Skeletal muscle satellite cell (primary cell): ENCODE data around the gene SPATA21.

Source experiments
- H3K27me3 ChIP-seq: 2 replicates; pipeline ENCODE4 v1.7.0; 2013; ENCODE audit warnings: low read length; ENCODE audit not compliant: control insufficient read depth, insufficient read depth
- H3K36me3 ChIP-seq: 2 replicates; pipeline ENCODE4 v1.7.0; 2013; ENCODE audit warnings: mild to moderate bottlenecking, control low read depth, low read length; ENCODE audit not compliant: insufficient read depth
- H3K4me1 ChIP-seq: 2 replicates; pipeline ENCODE4 v1.7.0; 2013; ENCODE audit warnings: low read length; ENCODE audit not compliant: control insufficient read depth, insufficient read depth
- H3K4me2 ChIP-seq: 2 replicates; pipeline ENCODE4 v1.7.0; 2013; ENCODE audit warnings: mild to moderate bottlenecking, low read length
- H3K4me3 ChIP-seq: 2 replicates; pipeline ENCODE4 v1.7.0; 2013; ENCODE audit warnings: low read length
- H3K9ac ChIP-seq: 2 replicates; pipeline ENCODE4 v1.7.0; 2013; ENCODE audit warnings: mild to moderate bottlenecking, low read depth, low read length, moderate library complexity
- H3K9me3 ChIP-seq: replicated peaks from 2 replicates; pipeline ENCODE4 v1.7.0; 2013; ENCODE audit warnings: mild to moderate bottlenecking, control low read depth, low read length

Gene SPATA21

DNA sequence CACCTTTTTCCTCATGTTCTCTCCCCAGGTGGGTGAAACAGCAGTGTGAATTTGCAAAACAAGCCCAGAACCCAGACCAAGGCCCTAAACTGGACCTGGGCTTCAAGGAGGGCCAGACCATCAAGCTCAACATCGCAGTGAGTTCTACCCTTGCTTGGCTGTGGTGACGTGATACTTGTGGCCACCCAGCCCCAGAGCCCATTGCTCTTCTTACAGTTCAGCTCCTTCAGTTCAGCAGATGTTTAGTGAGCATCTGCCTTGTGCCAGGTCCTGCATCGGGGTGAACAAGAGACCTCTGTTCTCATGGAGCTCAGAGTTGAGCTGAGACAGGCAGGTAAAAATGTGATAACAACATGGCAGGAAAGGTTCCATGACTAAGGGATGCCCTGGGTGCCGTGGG is 11.8 kb upstream of the SPATA21 start:
- H3K9ac ChIP-seq, result no peak overlapping the region
- peaks cover 76% of the 10 kb centered on the region for H3K36me3 ChIP-seq
- H3K27me3 ChIP-seq, result no peaks in the 10 kb centered on the region
- H3K4me2 ChIP-seq, result no peak overlapping the region
- no peak overlapping the region for H3K4me3 ChIP-seq
- H3K4me1 ChIP-seq, result no peaks in the 10 kb centered on the region
- H3K9me3 ChIP-seq, result no peaks in the 10 kb centered on the region

DNA sequence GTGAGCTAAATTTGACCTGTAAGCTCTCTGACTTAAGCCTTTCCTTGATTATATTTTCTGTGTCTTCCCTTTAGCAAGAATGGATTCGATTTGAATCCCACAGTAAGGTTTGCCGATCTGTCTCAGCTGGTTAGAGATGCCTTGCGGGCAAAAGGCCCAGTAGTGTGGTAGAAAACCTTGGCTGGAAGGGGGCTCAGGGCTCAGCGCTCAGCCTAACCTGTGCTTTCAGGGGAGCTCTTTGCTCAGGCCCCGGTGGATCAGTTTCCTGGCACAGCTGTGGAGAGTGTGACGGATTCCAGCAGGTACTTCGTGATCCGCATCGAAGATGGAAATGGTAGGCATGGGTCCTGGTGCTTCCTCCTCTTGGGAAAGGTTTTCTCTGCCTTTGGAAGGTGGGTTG is 10.4 kb upstream of the SPATA21 start:
- Histone ChIP-seq H3K4me1 (no peaks in the 10 kb centered on the region), H3K27me3 (no peaks in the 10 kb centered on the region), H3K36me3 (peaks cover 86% of the 10 kb centered on the region), H3K9ac (no peak overlapping the region), H3K9me3 (no peaks in the 10 kb centered on the region), H3K4me2 (no peak overlapping the region), H3K4me3 (no peak overlapping the region)

DNA sequence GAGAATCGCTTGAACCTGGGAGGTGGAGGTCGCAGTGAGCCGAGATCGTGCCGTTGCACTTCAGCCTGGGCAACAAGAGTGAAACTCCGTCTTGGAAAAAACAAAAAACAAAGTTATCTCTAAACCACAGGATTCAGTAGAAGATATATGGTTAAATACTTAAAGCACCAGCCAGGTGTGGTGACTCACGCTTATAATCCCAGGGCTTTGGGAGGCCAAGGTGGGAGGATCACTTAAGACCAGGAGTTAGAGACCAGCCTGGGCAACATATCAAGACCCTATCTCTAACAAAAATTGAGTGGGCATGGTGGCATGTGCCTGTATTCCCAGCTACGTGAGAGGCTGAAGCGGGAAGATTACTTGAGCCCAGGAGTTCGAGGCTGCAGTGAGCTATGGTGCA is 8.9 kb upstream of the SPATA21 start:
- Histone ChIP-seq H3K4me3 (no peak overlapping the region), H3K9me3 (no peaks in the 10 kb centered on the region), H3K27me3 (no peaks in the 10 kb centered on the region), H3K9ac (no peak overlapping the region), H3K4me1 (peaks cover 10% of the 10 kb centered on the region), H3K36me3 (peaks cover 79% of the 10 kb centered on the region), H3K4me2 (no peak overlapping the region)

DNA sequence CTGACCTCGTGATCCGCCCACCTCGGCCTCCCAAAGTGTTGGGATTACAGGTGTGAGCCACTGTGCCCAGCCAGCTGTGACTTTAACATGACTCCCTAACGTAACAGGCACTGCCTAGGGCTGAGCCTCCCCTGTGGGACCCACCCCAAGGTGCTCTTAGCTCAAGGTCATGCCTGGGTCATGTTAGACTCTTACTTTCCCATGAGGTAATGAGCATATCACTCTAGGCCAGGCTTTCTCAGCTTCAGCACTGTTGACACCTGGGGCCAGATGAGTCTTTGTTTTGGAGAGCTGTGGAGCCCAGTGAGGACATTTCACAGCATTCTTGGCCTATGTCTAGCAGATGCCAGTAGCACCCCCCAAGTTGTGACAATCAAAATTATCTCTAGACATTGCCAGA is 7.8 kb upstream of the SPATA21 start:
- H3K9me3 ChIP-seq, result no peaks in the 10 kb centered on the region
- H3K9ac ChIP-seq, result no peak overlapping the region
- H3K27me3 ChIP-seq, result no peaks in the 10 kb centered on the region
- no peak overlapping the region for H3K4me3 ChIP-seq
- H3K4me1 ChIP-seq, result peaks cover 13% of the 10 kb centered on the region
- no peak overlapping the region for H3K4me2 ChIP-seq
- H3K36me3 ChIP-seq, result peaks cover 72% of the 10 kb centered on the region

DNA sequence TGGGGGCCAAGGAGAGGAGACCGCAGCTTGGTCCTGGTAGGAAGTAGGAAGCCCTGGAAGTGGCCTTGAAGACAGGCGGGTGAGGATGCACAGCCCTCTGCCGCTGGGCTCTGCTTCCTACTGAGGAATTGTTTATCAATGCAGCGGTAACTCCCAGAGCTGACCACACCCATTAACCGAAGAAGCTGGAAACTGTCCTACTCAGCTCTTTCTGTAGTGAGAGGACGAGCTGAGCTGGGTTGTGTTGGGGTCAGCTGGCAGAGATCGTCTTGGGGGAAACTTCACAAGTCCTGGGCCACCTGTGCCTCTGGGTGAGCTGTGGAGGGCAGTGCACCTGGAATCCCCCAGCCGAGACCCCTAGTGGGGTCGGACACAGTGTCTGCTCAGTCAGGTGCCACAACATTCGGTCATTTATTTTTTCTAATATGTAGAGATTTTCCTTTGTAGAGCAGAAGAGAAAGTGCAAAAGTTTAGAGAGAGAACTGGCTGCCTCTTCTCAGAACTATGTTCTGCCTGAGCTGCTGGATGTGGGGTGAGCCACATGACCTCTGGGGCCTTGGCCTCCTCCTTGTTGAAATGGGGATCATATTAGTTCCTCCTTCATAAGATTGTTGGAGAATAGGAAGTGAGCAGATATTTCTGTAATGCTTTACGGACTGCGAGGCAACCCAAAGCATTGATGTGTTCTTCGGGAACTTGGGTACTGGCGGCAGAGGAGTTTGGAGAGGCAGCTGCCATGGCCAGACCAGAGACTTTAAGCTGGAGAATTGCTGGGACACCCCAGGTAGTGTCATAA is 6.9 kb upstream of the SPATA21 start:
- Histone ChIP-seq H3K4me3 (no peak overlapping the region), H3K36me3 (peaks cover 63% of the 10 kb centered on the region), H3K4me2 (no peak overlapping the region), H3K9ac (no peak overlapping the region), H3K9me3 (no peaks in the 10 kb centered on the region), H3K27me3 (no peaks in the 10 kb centered on the region), H3K4me1 (peaks cover 14% of the 10 kb centered on the region)

DNA sequence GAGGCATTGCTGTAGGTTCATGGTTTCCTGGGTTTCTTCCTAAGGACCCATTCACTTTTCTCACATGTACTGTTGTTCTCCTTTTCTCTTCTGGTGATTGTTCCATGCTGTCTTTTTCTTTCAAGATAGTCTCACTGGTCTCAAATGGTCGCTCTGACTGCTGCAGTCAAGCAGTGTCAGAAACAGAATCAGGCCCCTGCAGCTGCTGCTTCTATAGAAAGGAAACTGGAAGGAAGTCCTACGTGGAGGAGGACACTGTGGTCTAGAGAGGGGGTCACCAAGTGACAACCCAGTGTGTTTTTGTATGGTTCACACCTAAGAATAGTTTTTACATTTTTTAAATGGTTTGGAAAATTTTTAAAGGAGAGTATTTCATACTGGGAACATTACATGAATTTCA is 5.7 kb upstream of the SPATA21 start:
- H3K9me3 ChIP-seq, result no peaks in the 10 kb centered on the region
- no peak overlapping the region for H3K4me2 ChIP-seq
- peaks cover 51% of the 10 kb centered on the region for H3K36me3 ChIP-seq
- no peak overlapping the region for H3K4me3 ChIP-seq
- H3K9ac ChIP-seq, result no peak overlapping the region
- H3K4me1 ChIP-seq, result peaks cover 14% of the 10 kb centered on the region
- H3K27me3 ChIP-seq, result no peaks in the 10 kb centered on the region

DNA sequence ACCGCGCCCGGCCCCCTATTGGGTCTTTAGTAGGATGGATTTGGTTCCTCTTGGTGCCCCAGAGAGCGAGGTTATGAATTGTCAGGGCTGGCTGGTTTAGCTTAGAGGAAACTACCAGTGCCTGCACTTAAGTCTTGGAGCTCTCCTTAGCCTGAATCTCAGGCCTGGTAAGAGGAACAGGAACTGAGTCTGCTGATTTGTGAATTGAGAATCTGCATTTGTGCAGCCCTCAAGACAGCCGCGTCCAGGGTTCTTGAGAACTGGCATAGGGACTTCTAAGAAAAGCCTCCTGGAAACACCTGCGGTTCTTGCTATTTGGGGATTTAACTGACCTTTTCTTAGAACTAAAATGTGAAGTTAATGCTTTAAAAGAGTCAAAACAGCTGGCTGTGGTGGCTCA is 5.0 kb upstream of the SPATA21 start:
- peaks cover 44% of the 10 kb centered on the region for H3K36me3 ChIP-seq
- peaks cover 14% of the 10 kb centered on the region for H3K4me1 ChIP-seq
- H3K4me2 ChIP-seq, result peak overlapping the region; percentile 79
- no peaks in the 10 kb centered on the region for H3K9me3 ChIP-seq
- H3K4me3 ChIP-seq, result no peak overlapping the region
- H3K27me3 ChIP-seq, result no peaks in the 10 kb centered on the region
- H3K9ac ChIP-seq, result no peak overlapping the region

DNA sequence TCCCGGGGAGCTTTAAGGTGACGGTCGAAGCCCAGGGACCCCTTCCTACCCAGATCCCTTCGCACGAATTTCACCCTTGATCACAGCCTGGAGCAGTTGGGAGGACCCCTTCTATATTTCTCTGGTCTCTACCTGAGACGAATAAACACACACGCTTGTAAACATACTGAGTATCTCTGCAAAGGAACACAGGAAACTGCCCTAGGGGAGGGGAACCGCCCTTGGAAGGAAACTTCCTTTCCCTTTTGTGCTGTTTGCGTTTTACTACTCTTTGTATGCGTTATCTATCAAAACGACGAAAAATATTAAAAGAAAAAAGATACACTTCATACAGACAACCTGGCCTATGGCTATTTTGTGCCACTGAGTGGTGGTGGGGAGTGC is 4.0 kb upstream of the SPATA21 start:
- peaks cover 14% of the 10 kb centered on the region for H3K4me1 ChIP-seq
- peak overlapping the region; percentile 79 for H3K4me2 ChIP-seq

DNA sequence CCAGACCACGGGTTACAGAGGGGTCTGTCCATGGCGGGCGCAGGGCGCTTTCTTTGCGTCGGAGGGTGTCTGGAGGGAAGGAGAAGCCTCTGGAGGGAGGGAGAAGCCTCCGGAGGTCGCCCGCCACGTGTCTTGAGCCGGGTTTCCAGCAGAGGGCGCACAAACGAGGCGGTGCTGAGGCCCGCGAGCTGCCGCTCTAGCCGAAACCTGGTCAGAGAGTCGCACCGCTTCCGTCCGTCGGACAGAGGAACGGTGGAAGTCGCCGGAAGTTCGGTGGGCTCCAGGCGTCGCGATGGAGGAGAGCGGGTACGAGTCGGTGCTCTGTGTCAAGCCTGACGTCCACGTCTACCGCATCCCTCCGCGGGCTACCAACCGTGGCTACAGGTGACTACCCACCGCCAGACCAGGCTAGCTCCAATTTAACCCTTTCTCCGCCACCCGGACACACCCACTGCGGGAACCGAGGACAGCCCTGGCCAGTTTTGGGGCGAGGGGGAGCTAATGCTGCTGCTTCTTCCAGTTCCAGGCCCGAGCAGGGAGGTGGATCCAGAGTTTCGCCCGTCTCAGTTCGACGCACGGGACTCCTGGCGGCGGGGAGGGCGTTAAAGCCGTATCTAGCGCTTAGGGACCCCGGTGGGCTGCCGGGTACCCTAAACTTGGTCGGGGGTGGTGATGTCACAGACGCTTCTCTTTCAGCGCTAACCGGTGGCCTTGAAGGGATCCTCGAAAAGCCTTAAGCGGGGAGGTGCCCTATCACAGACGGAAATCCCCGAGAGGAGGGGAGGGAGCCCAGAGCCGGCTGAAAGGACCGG is 3.5 kb upstream of the SPATA21 start, which contains the start of gene NECAP2:
NECAP2 (plus strand) TSS at position 255 of the 812 bp plus-strand sequence; CDS start at position 293, 38 bp downstream.
- H3K36me3 ChIP-seq, result peaks cover 35% of the 10 kb centered on the region
- H3K9ac ChIP-seq, result peak within 1 kb of the TSS; percentile 97
- H3K27me3 ChIP-seq, result no peaks in the 10 kb centered on the region
- H3K4me2 ChIP-seq, result peak within 1 kb of the TSS; percentile 79
- H3K9me3 ChIP-seq, result no peaks in the 10 kb centered on the region
- H3K4me1 ChIP-seq, result peaks cover 14% of the 10 kb centered on the region
- peak within 1 kb of the TSS; percentile 85 for H3K4me3 ChIP-seq

More for the DNA sequence above, 4.0 kb upstream of the SPATA21 start:
- Histone ChIP-seq H3K9ac (peak overlapping the region; percentile 97), H3K9me3 (no peaks in the 10 kb centered on the region), H3K27me3 (no peaks in the 10 kb centered on the region), H3K36me3 (peaks cover 40% of the 10 kb centered on the region), H3K4me3 (peak overlapping the region; percentile 85)

DNA sequence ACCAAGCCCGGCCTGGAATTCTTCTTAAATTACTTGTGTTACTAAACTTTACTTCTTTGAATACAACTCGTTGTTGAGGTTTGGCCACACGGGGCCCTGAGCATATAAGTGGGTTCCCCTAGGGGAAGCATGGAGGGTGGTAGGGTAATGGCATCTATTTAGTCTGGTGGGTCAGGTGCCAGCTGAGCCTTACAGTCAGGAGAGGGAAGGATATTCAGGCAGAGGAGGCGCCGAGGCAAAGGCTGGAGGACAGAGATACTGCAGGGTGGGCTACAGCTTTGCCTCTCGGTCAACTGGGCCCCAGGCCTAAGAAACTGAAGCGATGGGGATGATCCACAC is 2.9 kb upstream of the SPATA21 start:
- peak overlapping the region; percentile 97 for H3K9ac ChIP-seq
- H3K36me3 ChIP-seq, result peaks cover 31% of the 10 kb centered on the region
- peak overlapping the region; percentile 85 for H3K4me3 ChIP-seq

DNA sequence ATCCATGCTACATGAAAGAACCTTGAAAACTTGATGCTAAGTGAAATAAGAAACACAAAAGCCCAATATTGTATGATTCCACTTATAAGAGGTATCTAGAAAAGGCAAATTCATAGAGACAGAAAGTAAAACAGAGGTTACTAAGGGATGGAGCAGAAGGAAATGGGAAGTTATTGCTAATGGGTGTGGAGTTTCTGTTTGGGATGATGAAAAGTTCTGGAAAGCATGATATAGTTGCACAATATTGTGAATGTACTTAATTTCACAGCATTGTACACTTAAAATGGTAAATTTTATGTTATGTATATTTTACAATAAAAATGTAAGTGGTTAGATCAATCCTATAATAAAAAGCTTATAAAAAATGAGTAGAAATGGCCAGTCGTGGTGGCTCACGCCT is 1.7 kb upstream of the SPATA21 start:
- no peaks in the 10 kb centered on the region for H3K9me3 ChIP-seq
- H3K27me3 ChIP-seq, result no peaks in the 10 kb centered on the region
- H3K4me2 ChIP-seq, result no peak overlapping the region
- H3K4me1 ChIP-seq, result peaks cover 14% of the 10 kb centered on the region
- no peak overlapping the region for H3K4me3 ChIP-seq
- H3K36me3 ChIP-seq, result peaks cover 22% of the 10 kb centered on the region
- H3K9ac ChIP-seq, result no peak overlapping the region

More for the DNA sequence above, 2.9 kb upstream of the SPATA21 start:
- no peaks in the 10 kb centered on the region for H3K27me3 ChIP-seq
- peaks cover 14% of the 10 kb centered on the region for H3K4me1 ChIP-seq
- no peaks in the 10 kb centered on the region for H3K9me3 ChIP-seq
- H3K4me2 ChIP-seq, result peak overlapping the region; percentile 79
